Measurements from ENCODE around the gene ZNF853. TPM values are rescaled to one million over a fixed set of nuclear protein-coding genes. Genes with fewer than 3 reads are reported as not detected.
"Not testable (repeated sequence)": the region's sequence is repeated elsewhere in the genome, so short reads cannot be mapped to it uniquely, and the experiment has no call there.

ZNF853 gene
- total RNA-seq, result 1 to 10 TPM in 1 of 2 donors, under 1 TPM in 1; 0.56 to 1.0 TPM

- DNase-seq (ENCODE audit: low spot score) (no peak), ATAC-seq (peak; percentile 69 to 70)
- H3K4me3 Mint-ChIP-seq, result peak within 1 kb of the TSS; percentile 77
- H3K4me1 Mint-ChIP-seq (ENCODE audit: low read depth in 2 of 2), result peaks cover 5 to 9% of the 10 kb centered on the region in 2 donors
- no peaks in the 10 kb centered on the region for H3K36me3 Mint-ChIP-seq
- no peaks in the 10 kb centered on the region for H3K9me3 Mint-ChIP-seq
- peak within 1 kb of the TSS in 1 of 2 donors; percentile 68 for H3K27ac Mint-ChIP-seq
- no peaks in the 10 kb centered on the region for H3K27me3 Mint-ChIP-seq
Observed at GRCh38 chr7:6614953-6615722, at the start of gene ZNF853. Gene ZNF853, plus strand, starts transcription at chr7:6615610. Its CDS starts 565 bp downstream, at chr7:6616175.

- ATAC-seq (peak in 1 of 2 donors; percentile 28), DNase-seq (ENCODE audit: low spot score) (no peak)
- Mint-ChIP-seq H3K4me1 (ENCODE audit: low read depth in 2 of 2) (no peaks in the 10 kb centered on the region), H3K27ac (no peak overlapping the region), H3K9me3 (no peaks in the 10 kb centered on the region), H3K27me3 (peaks cover 0 to 3% of the 10 kb centered on the region in 2 donors), H3K36me3 (no peaks in the 10 kb centered on the region), H3K4me3 (no peak overlapping the region)
Observed at GRCh38 chr7:6565655-6566054, 49.8 kb upstream of the ZNF853 start.

- Mint-ChIP-seq H3K4me3 (no peak overlapping the region), H3K27me3 (peaks cover 0 to 6% of the 10 kb centered on the region in 2 donors), H3K27ac (no peak overlapping the region), H3K4me1 (ENCODE audit: low read depth in 2 of 2) (no peaks in the 10 kb centered on the region), H3K36me3 (no peaks in the 10 kb centered on the region), H3K9me3 (no peaks in the 10 kb centered on the region)
- DNase-seq (ENCODE audit: low spot score) (no peak), ATAC-seq (no peak)
Observed at GRCh38 chr7:6567886-6568285, 47.5 kb upstream of the ZNF853 start.

GRCh38 chr7:6571160-6571779 is 44.1 kb upstream of the ZNF853 start:
- peak in 1 of 2 donors; percentile 24 for ATAC-seq

GRCh38 chr7:6575281-6576023 is 40.0 kb upstream of the ZNF853 start:
- peaks cover 14 to 16% of the 10 kb centered on the region in 2 donors for H3K4me1 Mint-ChIP-seq (ENCODE audit: low read depth in 2 of 2)
- DNase-seq (ENCODE audit: low spot score), result no peak
- no peak overlapping the region for H3K27ac Mint-ChIP-seq
- peaks cover 0 to 3% of the 10 kb centered on the region in 2 donors for H3K27me3 Mint-ChIP-seq
- peak overlapping the region; percentile 45 for H3K4me3 Mint-ChIP-seq
- no peak for ATAC-seq
- no peaks in the 10 kb centered on the region for H3K9me3 Mint-ChIP-seq
- H3K36me3 Mint-ChIP-seq, result no peaks in the 10 kb centered on the region

More at GRCh38 chr7:6571160-6571779, 44.1 kb upstream of the ZNF853 start:
- no peak for DNase-seq (ENCODE audit: low spot score)
- no peaks in the 10 kb centered on the region for H3K36me3 Mint-ChIP-seq
- H3K4me1 Mint-ChIP-seq (ENCODE audit: low read depth in 2 of 2), result peaks cover 0 to 3% of the 10 kb centered on the region in 2 donors
- H3K27me3 Mint-ChIP-seq, result peaks cover 0 to 6% of the 10 kb centered on the region in 2 donors
- no peaks in the 10 kb centered on the region for H3K9me3 Mint-ChIP-seq
- H3K4me3 Mint-ChIP-seq, result no peak overlapping the region
- H3K27ac Mint-ChIP-seq, result no peak overlapping the region

- no peak for DNase-seq (ENCODE audit: low spot score)
- peak overlapping the region in 1 of 2 donors; percentile 39 for H3K27ac Mint-ChIP-seq
- no peaks in the 10 kb centered on the region for H3K36me3 Mint-ChIP-seq
- H3K27me3 Mint-ChIP-seq, result peaks cover 0 to 3% of the 10 kb centered on the region in 2 donors
- H3K9me3 Mint-ChIP-seq, result no peaks in the 10 kb centered on the region
- no peak for ATAC-seq
- peaks cover 14 to 17% of the 10 kb centered on the region in 2 donors for H3K4me1 Mint-ChIP-seq (ENCODE audit: low read depth in 2 of 2)
- peak overlapping the region; percentile 45 for H3K4me3 Mint-ChIP-seq
Observed at GRCh38 chr7:6576024-6576866, 39.2 kb upstream of the ZNF853 start.

- not testable (repeated sequence) for H3K9me3 Mint-ChIP-seq; ATAC-seq; H3K27me3 Mint-ChIP-seq; DNase-seq (ENCODE audit: low spot score); H3K36me3 Mint-ChIP-seq
- H3K4me1 Mint-ChIP-seq (ENCODE audit: low read depth in 2 of 2), result peaks cover 19 to 20% of the 10 kb centered on the region in 2 donors
- H3K27ac Mint-ChIP-seq, result peak overlapping the region; percentile 39 to 75
- H3K4me3 Mint-ChIP-seq, result peak overlapping the region; percentile 86
Observed at GRCh38 chr7:6576867-6577368, 38.5 kb upstream of the ZNF853 start.

GRCh38 chr7:6577369-6578113 is 37.9 kb upstream of the ZNF853 start, which contains the start of gene ZDHHC4:
Gene ZDHHC4, plus strand, starts transcription at chr7:6577454. Its CDS starts 3,108 bp downstream, at chr7:6580562.
- ATAC-seq (peak; percentile 98 to 99), DNase-seq (ENCODE audit: low spot score) (peak; percentile 94)
- no peaks in the 10 kb centered on the region for H3K9me3 Mint-ChIP-seq
- H3K36me3 Mint-ChIP-seq, result peaks cover 10% of the 10 kb centered on the region
- peaks cover 19 to 20% of the 10 kb centered on the region in 2 donors for H3K4me1 Mint-ChIP-seq (ENCODE audit: low read depth in 2 of 2)
- peak within 1 kb of the TSS; percentile 86 for H3K4me3 Mint-ChIP-seq
- peak within 1 kb of the TSS; percentile 75 to 90 for H3K27ac Mint-ChIP-seq
- peaks cover 0 to 3% of the 10 kb centered on the region in 2 donors for H3K27me3 Mint-ChIP-seq

- Mint-ChIP-seq H3K4me1 (ENCODE audit: low read depth in 2 of 2) (peaks cover 19 to 20% of the 10 kb centered on the region in 2 donors), H3K27me3 (no peaks in the 10 kb centered on the region), H3K9me3 (no peaks in the 10 kb centered on the region), H3K27ac (peak overlapping the region; percentile 75 to 90), H3K4me3 (peak overlapping the region; percentile 86), H3K36me3 (peaks cover 10% of the 10 kb centered on the region)
- ATAC-seq (no peak), DNase-seq (ENCODE audit: low spot score) (no peak)
Observed at GRCh38 chr7:6578114-6579084, 37.0 kb upstream of the ZNF853 start.

- Mint-ChIP-seq H3K27ac (peak overlapping the region; percentile 75 to 90), H3K9me3 (no peaks in the 10 kb centered on the region), H3K27me3 (no peaks in the 10 kb centered on the region), H3K36me3 (peaks cover 10% of the 10 kb centered on the region), H3K4me3 (peak overlapping the region; percentile 86), H3K4me1 (ENCODE audit: low read depth in 2 of 2) (peaks cover 19 to 20% of the 10 kb centered on the region in 2 donors)
- ATAC-seq, result no peak
- no peak for DNase-seq (ENCODE audit: low spot score)
Observed at GRCh38 chr7:6579446-6579845, 36.0 kb upstream of the ZNF853 start.

- Mint-ChIP-seq H3K36me3 (peaks cover 13% of the 10 kb centered on the region), H3K4me1 (ENCODE audit: low read depth in 2 of 2) (peaks cover 7 to 11% of the 10 kb centered on the region in 2 donors)
- H3K9me3 Mint-ChIP-seq; ATAC-seq; H3K4me3 Mint-ChIP-seq; H3K27me3 Mint-ChIP-seq; DNase-seq (ENCODE audit: low spot score); H3K27ac Mint-ChIP-seq: not testable (repeated sequence)
Observed at GRCh38 chr7:6585746-6586432, 29.5 kb upstream of the ZNF853 start.

Measured in natural killer cell treated with Interleukin-12 subunit alpha and Interleukin-12 subunit beta and Interleukin-15 and Interleukin-18, amount 100 ng/mL, for 72 hours (primary cell).